Tibial nerve (tissue), 4 donors: Measurements from ENCODE around the gene KIF2A. TPM values are rescaled to one million over a fixed set of nuclear protein-coding genes. Genes with fewer than 3 reads are reported as not detected.

Experiments
- DNase-seq, 2 donors: peaks; one replicate each; pipeline ENCODE4 v3.0.0-alpha.2; 2019; ENCODE audit warnings: low spot score in 2 of 2
- H3K27ac ChIP-seq, 4 donors: fragments of 200-600 bp; sonication (generic) in 3 of 4; one replicate each; pipeline ENCODE4 v1.5.1; 2017 to 2019; ENCODE audit warnings: mild to moderate bottlenecking in 1 of 4
- H3K27me3 ChIP-seq, 2 donors: fragments of 200-600 bp; sonication (generic) in 1 of 2; one replicate each; pipeline versions ENCODE4 v1.5.1 to v1.6.0; 2017 to 2019
- H3K36me3 ChIP-seq, 3 donors: fragments of 200-600 bp; sonication (generic); one replicate each; pipeline ENCODE4 v1.5.1; 2018 to 2019
- H3K4me1 ChIP-seq, 4 donors: fragments of 200-600 bp; sonication (generic) in 3 of 4; one replicate each; pipeline ENCODE4 v1.5.1; 2017 to 2019
- H3K4me3 ChIP-seq, 4 donors: fragments of 200-600 bp; sonication (generic) in 3 of 4; one replicate each; pipeline ENCODE4 v1.5.1; 2017 to 2019; ENCODE audit warnings: mild to moderate bottlenecking in 1 of 4, moderate library complexity in 1 of 4
- H3K9me3 ChIP-seq, 4 donors: fragments of 200-600 bp; sonication (generic) in 3 of 4; one replicate each; pipeline ENCODE4 v1.5.1; 2017 to 2019
- EP300 ChIP-seq, 2 donors: sonication (generic); formaldehyde crosslinking; IDR thresholded peaks; one replicate each; pipeline ENCODE4 v1.6.1; 2017; ENCODE audit warnings: antibody characterized with exemption in 2 of 2, mild to moderate bottlenecking in 1 of 2
- POLR2A ChIP-seq, 2 donors: fragments of 450-650 bp; IDR thresholded peaks; one replicate each; pipeline ENCODE4 v1.6.1; 2017; ENCODE audit warnings: antibody characterized with exemption in 2 of 2, mild to moderate bottlenecking in 2 of 2, moderate library complexity in 2 of 2
- WGBS, 2 donors: methylation state at CpG; one replicate each; pipeline ENCODE4 v1.1.5; 2018; 5-methylcytosine and 5-hydroxymethylcytosine counted together
- total RNA-seq, 4 donors: library from RNA; depleted of rRNA; stranded (reverse); fragments of >200 nt; gene quantifications; one replicate each; pipeline ENCODE4 v1.1.0, GENCODE V29; 2016
- TF ChIP-seq, protein P1 (sequence below), 5 experiments: fragments of 200-600 bp in 3 of 5; fragments of 450-650 bp in 2 of 5; sonication (generic) in 3 of 5; IDR thresholded peaks; one replicate each; pipeline ENCODE4 v1.5.1; 2016 to 2019; ENCODE audit warnings: antibody characterized with exemption in 5 of 5, mild to moderate bottlenecking in 3 of 5, moderate library complexity in 2 of 5

KIF2A gene
- total RNA-seq, 4 donors from 2014 or later, result 28.5 to 60.3 (median 44.9) TPM

DNA sequence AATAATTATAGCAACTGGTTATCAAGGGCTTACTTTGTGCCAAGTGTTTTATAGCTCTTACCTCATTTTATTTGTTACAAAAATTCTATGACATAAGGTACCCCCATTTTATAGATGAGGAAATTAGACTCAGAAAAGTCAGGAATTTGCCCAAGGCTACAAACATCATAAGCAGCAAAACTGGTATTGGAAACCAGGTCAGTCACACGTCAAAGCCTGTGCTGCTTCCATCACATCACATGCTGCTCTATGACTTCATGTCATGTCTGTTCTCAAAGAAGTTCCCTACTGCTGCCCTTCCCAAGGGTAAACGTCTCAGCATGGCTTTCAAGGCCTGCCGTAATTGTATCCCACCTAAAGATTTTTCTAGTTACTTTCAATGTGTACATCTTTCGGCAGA, 6.9 kb upstream of the KIF2A start:
- DNase-seq, result no peak
- Histone ChIP-seq H3K4me1 (no peaks in the 10 kb centered on the region), H3K9me3 (no peaks in the 10 kb centered on the region), H3K4me3 (no peak overlapping the region), H3K27ac (no peak overlapping the region), H3K36me3 (no peaks in the 10 kb centered on the region), H3K27me3 (no peaks in the 10 kb centered on the region)
- no peak for TF ChIP-seq POLR2A (IDR thresholded peaks at IDR 0.05)
- 78 to 84% methylated on average over 4 of the region's 4 CpGs for WGBS, 2 donors

DNA sequence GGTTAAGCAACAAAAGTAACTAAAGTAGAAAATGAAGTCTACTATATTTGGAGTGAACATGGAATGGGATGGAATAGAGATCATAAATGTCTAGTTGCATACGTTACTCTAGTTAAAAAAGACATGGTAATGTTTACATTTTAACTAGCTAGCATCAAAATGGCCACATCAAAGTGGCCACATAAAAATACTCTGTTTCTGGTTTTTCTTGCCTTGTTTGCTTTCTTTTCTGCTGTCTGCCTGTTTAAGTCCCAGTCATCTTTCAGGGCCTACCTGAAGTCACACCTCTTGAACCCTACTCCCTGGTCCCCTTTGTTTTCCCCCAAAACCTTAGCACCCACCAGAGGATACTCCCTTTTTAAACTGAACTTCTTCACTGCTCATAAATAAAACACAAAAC, 6.4 kb upstream of the KIF2A start:
- H3K4me3 ChIP-seq, result no peak overlapping the region
- H3K9me3 ChIP-seq, result no peaks in the 10 kb centered on the region
- WGBS, 2 donors, result 92% methylated on average over 1 of the region's 1 CpG
- no peaks in the 10 kb centered on the region for H3K36me3 ChIP-seq
- H3K27ac ChIP-seq, result no peak overlapping the region
- TF ChIP-seq POLR2A (IDR thresholded peaks at IDR 0.05) (no peak), EP300 (IDR thresholded peaks at IDR 0.05) (no peak)
- TF ChIP-seq, protein P1, sequence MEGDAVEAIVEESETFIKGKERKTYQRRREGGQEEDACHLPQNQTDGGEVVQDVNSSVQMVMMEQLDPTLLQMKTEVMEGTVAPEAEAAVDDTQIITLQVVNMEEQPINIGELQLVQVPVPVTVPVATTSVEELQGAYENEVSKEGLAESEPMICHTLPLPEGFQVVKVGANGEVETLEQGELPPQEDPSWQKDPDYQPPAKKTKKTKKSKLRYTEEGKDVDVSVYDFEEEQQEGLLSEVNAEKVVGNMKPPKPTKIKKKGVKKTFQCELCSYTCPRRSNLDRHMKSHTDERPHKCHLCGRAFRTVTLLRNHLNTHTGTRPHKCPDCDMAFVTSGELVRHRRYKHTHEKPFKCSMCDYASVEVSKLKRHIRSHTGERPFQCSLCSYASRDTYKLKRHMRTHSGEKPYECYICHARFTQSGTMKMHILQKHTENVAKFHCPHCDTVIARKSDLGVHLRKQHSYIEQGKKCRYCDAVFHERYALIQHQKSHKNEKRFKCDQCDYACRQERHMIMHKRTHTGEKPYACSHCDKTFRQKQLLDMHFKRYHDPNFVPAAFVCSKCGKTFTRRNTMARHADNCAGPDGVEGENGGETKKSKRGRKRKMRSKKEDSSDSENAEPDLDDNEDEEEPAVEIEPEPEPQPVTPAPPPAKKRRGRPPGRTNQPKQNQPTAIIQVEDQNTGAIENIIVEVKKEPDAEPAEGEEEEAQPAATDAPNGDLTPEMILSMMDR (IDR thresholded peaks at IDR 0.05), result no peak
- no peaks in the 10 kb centered on the region for H3K27me3 ChIP-seq
- DNase-seq, result no peak
- no peaks in the 10 kb centered on the region for H3K4me1 ChIP-seq

DNA sequence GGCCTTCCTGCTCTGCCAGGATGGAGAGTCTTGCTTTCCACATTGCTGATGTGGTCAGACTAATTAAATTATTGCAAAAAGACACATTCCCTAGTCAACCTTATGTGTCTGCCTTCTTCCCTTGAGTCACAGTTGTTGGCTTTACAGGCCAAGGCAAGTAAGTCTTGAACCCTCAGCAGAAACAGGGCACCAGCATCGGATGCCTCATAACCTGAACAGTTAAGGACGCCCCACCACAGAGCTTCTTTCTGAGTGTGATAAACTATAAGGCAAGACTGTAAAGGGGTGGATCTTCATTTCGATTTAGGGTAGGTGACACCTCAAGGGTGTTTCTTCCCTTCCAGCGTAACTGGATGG, 670 bp upstream of the KIF2A start:
- H3K9me3 ChIP-seq, result no peaks in the 10 kb centered on the region
- WGBS, 2 donors, result 31 to 36% methylated on average over 4 of the region's 4 CpGs
- peak overlapping the region; percentile 72 to 99 (median 90) for H3K4me3 ChIP-seq
- no peak for TF ChIP-seq POLR2A (IDR thresholded peaks at IDR 0.05)
- no peak for TF ChIP-seq EP300 (IDR thresholded peaks at IDR 0.05)
- TF ChIP-seq, protein P1 (IDR thresholded peaks at IDR 0.05), result no peak
- no peaks in the 10 kb centered on the region for H3K36me3 ChIP-seq
- peak overlapping the region in 3 of 4 donors; percentile 86 to 89 (median 87) for H3K27ac ChIP-seq
- DNase-seq, result no peak
- H3K4me1 ChIP-seq, result peaks cover 0 to 28% (median 3%) of the 10 kb centered on the region in 4 donors
- no peaks in the 10 kb centered on the region for H3K27me3 ChIP-seq

DNA sequence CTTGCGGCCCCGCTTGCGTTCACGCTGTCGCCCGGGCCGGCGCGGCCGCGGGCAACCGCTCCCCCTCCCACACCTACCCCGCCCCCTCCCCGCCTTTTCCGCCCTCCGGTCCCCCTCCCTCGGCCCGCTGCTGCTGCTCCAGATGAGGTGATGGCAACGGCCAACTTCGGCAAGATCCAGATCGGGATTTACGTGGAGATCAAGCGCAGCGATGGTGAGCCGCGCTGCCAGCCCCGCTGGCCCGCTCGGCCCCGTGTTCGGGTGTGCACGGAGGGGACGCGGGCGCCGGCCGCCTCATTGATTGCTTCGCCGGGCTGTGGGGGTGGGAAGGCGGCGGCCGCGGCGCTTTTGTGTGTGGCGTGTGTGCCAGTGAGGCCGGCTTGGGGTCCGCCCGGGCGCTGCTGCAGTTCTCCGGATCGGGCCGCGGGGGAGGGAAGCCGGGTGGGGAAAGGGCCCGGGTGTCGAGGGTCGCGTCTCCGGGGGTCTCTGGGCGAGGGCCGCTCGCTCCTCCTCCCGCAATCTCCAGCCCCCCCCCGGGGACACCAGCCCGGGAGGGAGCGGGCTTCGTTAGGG, 403 bp downstream of the KIF2A start:
- DNase-seq, result peak; percentile 28 to 47
- Histone ChIP-seq H3K27ac (peak overlapping the region; percentile 66 to 89 (median 86)), H3K36me3 (no peaks in the 10 kb centered on the region), H3K4me3 (peak overlapping the region; percentile 72 to 99 (median 90)), H3K9me3 (no peaks in the 10 kb centered on the region), H3K27me3 (no peaks in the 10 kb centered on the region), H3K4me1 (peaks cover 0 to 38% (median 8%) of the 10 kb centered on the region in 4 donors)
- 0 to 1% methylated on average over 46 to 58 of the region's 67 CpGs for WGBS, 2 donors
- no peak for TF ChIP-seq EP300 (IDR thresholded peaks at IDR 0.05)
- TF ChIP-seq, protein P1 (IDR thresholded peaks at IDR 0.05), result no peak
- TF ChIP-seq POLR2A (IDR thresholded peaks at IDR 0.05), result no peak

DNA sequence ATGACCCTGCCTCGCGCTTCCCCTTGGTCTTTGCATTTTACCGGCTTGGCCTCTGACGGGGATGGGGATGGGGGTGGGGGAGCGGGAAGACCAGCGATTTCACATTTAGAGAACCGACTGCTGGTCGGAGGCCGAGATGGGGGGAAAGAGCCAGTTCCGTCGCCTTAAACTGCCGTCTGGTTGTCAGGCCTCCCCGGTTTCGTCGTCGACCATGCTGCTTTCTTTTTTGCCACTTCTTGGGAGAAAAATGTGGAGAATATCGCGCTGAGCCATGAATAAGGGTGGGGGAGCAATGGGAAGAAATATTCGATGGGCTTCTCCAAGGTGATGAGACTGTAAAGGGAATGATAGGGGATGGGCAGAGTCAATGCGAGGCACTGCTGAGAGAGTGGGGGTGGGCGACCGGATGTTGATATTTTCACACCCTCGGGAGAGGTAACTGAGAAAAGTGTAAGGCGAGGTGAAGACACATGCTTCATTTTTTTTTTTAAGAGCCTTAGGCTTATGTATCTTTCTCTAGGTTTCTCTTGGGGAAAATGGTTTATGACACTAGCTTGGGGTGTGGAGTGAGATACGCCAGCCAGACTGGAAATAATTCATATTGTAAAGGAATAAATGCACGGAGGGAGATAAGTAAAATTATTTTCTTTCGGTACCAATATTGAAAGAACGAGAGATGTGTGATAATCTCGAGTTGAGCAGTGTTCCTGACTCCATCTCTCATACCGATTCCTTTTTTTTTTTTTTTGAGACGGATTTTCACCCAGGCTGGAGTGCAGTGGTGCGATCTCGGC, 1.1 kb downstream of the KIF2A start:
- Histone ChIP-seq H3K4me1 (peaks cover 0 to 44% (median 11%) of the 10 kb centered on the region in 4 donors), H3K4me3 (peak overlapping the region; percentile 72 to 99 (median 90)), H3K36me3 (no peaks in the 10 kb centered on the region), H3K27ac (peak overlapping the region; percentile 66 to 89 (median 86)), H3K27me3 (no peaks in the 10 kb centered on the region), H3K9me3 (no peaks in the 10 kb centered on the region)
- TF ChIP-seq, protein P1 (IDR thresholded peaks at IDR 0.05), result no peak
- peak in 1 of 2 donors; percentile 9 for DNase-seq
- WGBS, 2 donors, result 1 to 2% methylated on average over 33 of the region's 33 CpGs
